HepG2 (cell line): Measurements from ENCODE around the gene PRKCE. TPM values are rescaled to one million over a fixed set of nuclear protein-coding genes. Genes with fewer than 3 reads are reported as not detected.

Source experiments
- ASH2L ChIP-seq: fragments of 300-600, 200-600 bp; sonication (generic); IDR thresholded peaks from 2 replicates; pipeline ENCODE4 v1.7.0; 2017; ENCODE audit warnings: low read depth, mild to moderate bottlenecking, moderate library complexity, mixed read lengths, low read length; ENCODE audit not compliant: insufficient read length
- CBX2 ChIP-seq, 2 experiments: fragments of 200-600 bp in 1 of 2; sonication (generic); formaldehyde crosslinking in 1 of 2; IDR thresholded peaks; 2 replicates each; pipeline versions ENCODE4 v1.7.0 to v1.8.1; 2018 to 2022; ENCODE audit warnings: low read depth in 2 of 2, low read length in 1 of 2, mild to moderate bottlenecking in 1 of 2, missing genetic modification reagents in 1 of 2
- ELF3 ChIP-seq: IDR thresholded peaks from 2 replicates; pipeline ENCODE4 v1.6.1; 2016; ENCODE audit warnings: missing genetic modification reagents, missing compliant biosample characterization
- GLI4 ChIP-seq: sonication (generic); formaldehyde crosslinking; IDR thresholded peaks from 2 replicates; pipeline ENCODE4 v1.5.1; 2020; ENCODE audit warnings: missing genetic modification reagents, mild to moderate bottlenecking, moderate library complexity, borderline replicate concordance
- HNF4A ChIP-seq: sonication (generic); formaldehyde crosslinking; IDR thresholded peaks from 2 replicates; pipeline ENCODE4 v1.4.0; 2020; ENCODE audit warnings: missing genetic modification reagents
- KMT2A ChIP-seq: sonication (generic); formaldehyde crosslinking; IDR thresholded peaks from 2 replicates; pipeline ENCODE4 v1.4.0; 2020; ENCODE audit warnings: missing genetic modification reagents
- MYPOP ChIP-seq: sonication (generic); formaldehyde crosslinking; IDR thresholded peaks from 2 replicates; pipeline ENCODE4 v1.8.1; 2023; ENCODE audit warnings: mild to moderate bottlenecking, moderate library complexity, missing genetic modification reagents
- NFIC ChIP-seq: IDR thresholded peaks from 2 replicates; pipeline ENCODE4 v1.6.1; 2012; ENCODE audit warnings: mild to moderate bottlenecking, low read length, inconsistent platforms
- PLRG1 ChIP-seq: fragments of 450-650 bp; conservative IDR thresholded peaks from 2 replicates; pipeline ENCODE4 v1.6.1; 2016
- PRDM10 ChIP-seq: sonication (generic); formaldehyde crosslinking; IDR thresholded peaks from 2 replicates; pipeline ENCODE4 v1.4.0; 2020; ENCODE audit warnings: low read depth, missing genetic modification reagents
- SOX6 ChIP-seq, 2 experiments: fragments of 450-650 bp in 1 of 2; sonication (generic) in 1 of 2; formaldehyde crosslinking in 1 of 2; IDR thresholded peaks; 2 replicates each; pipeline versions ENCODE4 v1.4.0 to v1.6.1; 2017 to 2020; ENCODE audit warnings: antibody characterized with exemption in 1 of 2, mild to moderate bottlenecking in 1 of 2, missing genetic modification reagents in 1 of 2
- TFDP2 ChIP-seq: sonication (generic); formaldehyde crosslinking; IDR thresholded peaks from 2 replicates; pipeline ENCODE4 v1.4.0; 2020; ENCODE audit warnings: missing genetic modification reagents
- ZBTB42 ChIP-seq: sonication (generic); formaldehyde crosslinking; IDR thresholded peaks from 2 replicates; pipeline ENCODE4 v1.5.0; 2020; ENCODE audit warnings: mild to moderate bottlenecking, missing genetic modification reagents
- ZFP37 ChIP-seq: sonication (generic); formaldehyde crosslinking; IDR thresholded peaks from 2 replicates; pipeline ENCODE4 v1.4.0; 2020; ENCODE audit warnings: missing genetic modification reagents, borderline replicate concordance
- ZKSCAN8 ChIP-seq: IDR thresholded peaks from 2 replicates; pipeline ENCODE4 v1.6.1; 2016; ENCODE audit warnings: borderline replicate concordance, missing genetic modification reagents, missing compliant biosample characterization
- ZNF430 ChIP-seq: sonication (generic); formaldehyde crosslinking; IDR thresholded peaks from 2 replicates; pipeline ENCODE4 v1.9.0; 2021; ENCODE audit warnings: mild to moderate bottlenecking, missing genetic modification reagents
- ZNF563 ChIP-seq: sonication (generic); formaldehyde crosslinking; IDR thresholded peaks from 2 replicates; pipeline ENCODE4 v1.8.0; 2022; ENCODE audit warnings: mild to moderate bottlenecking, moderate library complexity, missing genetic modification reagents
- polyA plus RNA-seq, 8 experiments: library from polyadenylated mRNA; depleted of rRNA in 3 of 8; stranded (reverse) in 7 of 8; unstranded in 1 of 8; fragments of >200 nt; fragmentation: Illumina TruSeq in 4 of 8; extraction: Trizol in 4 of 8; gene quantifications; 2 replicates each; pipeline versions ENCODE4 v1.2.1 to v1.2.3, GENCODE V29; 2011 to 2016; ENCODE audit warnings: low read depth in 4 of 8, missing spikeins in 1 of 8, mixed read lengths in 1 of 8; ENCODE audit not compliant: insufficient read depth in 1 of 8
- total RNA-seq, 5 experiments: library from RNA; depleted of rRNA; stranded (reverse); fragments of >200 nt; fragmentation: Illumina TruSeq; extraction: Trizol; gene quantifications; 2 replicates each; pipeline ENCODE4 v1.2.3, GENCODE V29; 2016; ENCODE audit warnings: low read depth in 1 of 5
- TF ChIP-seq, protein P1 (sequence below): sonication (generic); formaldehyde crosslinking; IDR thresholded peaks from 2 replicates; pipeline ENCODE4 v1.5.0; 2020; ENCODE audit warnings: mild to moderate bottlenecking, missing genetic modification reagents, moderate library complexity
- TF ChIP-seq, protein P2 (sequence below): IDR thresholded peaks from 2 replicates; pipeline ENCODE4 v1.6.1; 2016; ENCODE audit warnings: low read depth, borderline replicate concordance

PRKCE gene
- total and polyA plus RNA-seq, 2 of the 13 experiments (the other 11 are each of a cell fraction or from before 2014, with no cell fraction given): 1.0 to 3.9 TPM

DNA sequence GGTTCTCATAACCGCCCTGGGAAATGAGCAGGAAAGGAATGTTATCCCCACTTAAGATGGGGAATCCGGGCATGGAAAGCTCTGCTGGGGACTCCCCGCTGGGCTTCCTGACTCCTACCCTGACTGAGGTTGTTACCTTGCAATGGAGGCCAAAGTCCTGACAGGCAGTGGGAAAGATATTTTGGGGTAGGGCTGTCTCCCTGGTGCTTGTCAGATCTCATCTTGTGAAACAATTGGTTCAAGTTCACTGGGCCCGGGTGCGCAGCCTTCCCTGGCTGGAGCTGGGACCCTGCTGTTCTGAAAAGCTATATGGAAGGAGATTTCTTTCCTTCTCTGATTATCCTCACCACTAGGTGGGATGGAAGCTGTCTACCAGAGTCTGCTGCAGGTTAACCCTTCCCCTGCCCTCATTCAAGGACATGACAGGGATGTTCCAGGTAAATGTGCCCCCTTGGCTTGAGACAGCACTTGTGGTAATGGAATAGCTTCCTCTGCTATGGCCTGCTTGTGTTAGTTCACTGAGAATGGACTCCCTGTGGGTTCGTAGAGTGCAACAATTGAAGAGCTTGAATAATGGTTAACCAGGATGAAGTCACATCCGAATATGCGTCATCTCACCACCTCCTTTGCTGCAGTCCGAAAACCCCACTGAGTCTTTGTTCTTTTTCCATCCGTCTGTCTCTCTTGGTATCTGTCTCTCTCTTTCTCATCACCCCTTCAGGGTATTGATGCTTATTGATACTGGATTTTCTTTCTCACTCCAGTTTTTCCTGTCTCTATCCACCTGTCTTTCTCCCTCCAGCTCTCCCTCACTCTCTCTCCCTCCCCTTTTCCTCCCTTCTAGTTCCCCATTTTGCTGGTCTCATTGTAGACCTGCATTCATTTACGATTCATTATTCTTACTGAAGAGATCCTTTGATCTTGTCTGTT is 577.9 kb downstream of the PRKCE start (continued):
- TF ChIP-seq, protein P1, sequence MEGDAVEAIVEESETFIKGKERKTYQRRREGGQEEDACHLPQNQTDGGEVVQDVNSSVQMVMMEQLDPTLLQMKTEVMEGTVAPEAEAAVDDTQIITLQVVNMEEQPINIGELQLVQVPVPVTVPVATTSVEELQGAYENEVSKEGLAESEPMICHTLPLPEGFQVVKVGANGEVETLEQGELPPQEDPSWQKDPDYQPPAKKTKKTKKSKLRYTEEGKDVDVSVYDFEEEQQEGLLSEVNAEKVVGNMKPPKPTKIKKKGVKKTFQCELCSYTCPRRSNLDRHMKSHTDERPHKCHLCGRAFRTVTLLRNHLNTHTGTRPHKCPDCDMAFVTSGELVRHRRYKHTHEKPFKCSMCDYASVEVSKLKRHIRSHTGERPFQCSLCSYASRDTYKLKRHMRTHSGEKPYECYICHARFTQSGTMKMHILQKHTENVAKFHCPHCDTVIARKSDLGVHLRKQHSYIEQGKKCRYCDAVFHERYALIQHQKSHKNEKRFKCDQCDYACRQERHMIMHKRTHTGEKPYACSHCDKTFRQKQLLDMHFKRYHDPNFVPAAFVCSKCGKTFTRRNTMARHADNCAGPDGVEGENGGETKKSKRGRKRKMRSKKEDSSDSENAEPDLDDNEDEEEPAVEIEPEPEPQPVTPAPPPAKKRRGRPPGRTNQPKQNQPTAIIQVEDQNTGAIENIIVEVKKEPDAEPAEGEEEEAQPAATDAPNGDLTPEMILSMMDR (CRISPR knock-in tag): peak; percentile 39
- TF ChIP-seq KMT2A (CRISPR knock-in tag) (peak; percentile 32; the same call in 1 of the 2 replicates), TFDP2 (CRISPR knock-in tag) (no peak), PRDM10 (peak; percentile 56; the same call in 1 of the 2 replicates), HNF4A (CRISPR knock-in tag) (0 out of 2 replicates have a peak, but pooled peaks have one; percentile 21), GLI4 (CRISPR knock-in tag) (0 out of 2 replicates have a peak, but pooled peaks have one; percentile 65), SOX6 (IDR thresholded peaks at IDR 0.05) (no peak), SOX6 (CRISPR knock-in tag; IDR thresholded peaks at IDR 0.05) (peak; percentile 83), ZBTB42 (no peak), ELF3 (peak; percentile 56; the same call in 1 of the 2 replicates), ZNF430 (CRISPR knock-in tag) (peak; percentile 12; the same call in 1 of the 2 replicates), ZFP37 (0 out of 2 replicates have a peak, but pooled peaks have one; percentile 3), ASH2L (peak; percentile 64), MYPOP (no peak), CBX2 (IDR thresholded peaks at IDR 0.05; ENCODE audit: low read depth, low read length) (no peak), CBX2 (CRISPR knock-in tag; IDR thresholded peaks at IDR 0.05; ENCODE audit: low read depth) (no peak), PLRG1 (no peak), NFIC (no peak), ZNF563 (no peak), ZKSCAN8 (CRISPR knock-in tag) (0 out of 2 replicates have a peak, but pooled peaks have one; percentile 22)
- TF ChIP-seq, protein P2, sequence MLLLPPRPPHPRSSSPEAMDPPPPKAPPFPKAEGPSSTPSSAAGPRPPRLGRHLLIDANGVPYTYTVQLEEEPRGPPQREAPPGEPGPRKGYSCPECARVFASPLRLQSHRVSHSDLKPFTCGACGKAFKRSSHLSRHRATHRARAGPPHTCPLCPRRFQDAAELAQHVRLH (CRISPR knock-in tag): 0 out of 2 replicates have a peak, but pooled peaks have one; percentile 74
